ENCODE data around the gene CCDC201. TPM values are rescaled to one million over a fixed set of nuclear protein-coding genes. Genes with fewer than 3 reads are reported as not detected.

Gene CCDC201
- total and polyA plus RNA-seq, 2 of the 8 experiments (the other 6 are each of a cell fraction or from before 2014, with no cell fraction given) = not detected

- Histone ChIP-seq H3K9me3 (ENCODE audit: insufficient read depth in 2 of 2, low read depth in 1 of 2, low read length in 1 of 2) (peaks cover under 1 to 7% of the 10 kb centered on the region in 2 experiments), H2BK120ac (replicated peaks; ENCODE audit: low read depth, low read length) (no peak overlapping the region), H3K56ac (replicated peaks; ENCODE audit: insufficient read length, low read depth, low read length) (no peak overlapping the region), H3K4me1 (replicated peaks in 1 of 4; ENCODE audit: control insufficient read depth in 3 of 4, insufficient read depth in 4 of 4, low read length in 3 of 4) (no peaks in the 10 kb centered on the region; a peak in 1 of 7 replicates), H3K36me3 (ENCODE audit: control insufficient read depth in 2 of 4, insufficient read depth in 4 of 4, low read length in 3 of 4) (no peaks in the 10 kb centered on the region), H2BK12ac (ENCODE audit: low read depth, low read length) (no peak overlapping the region), H3K18ac (ENCODE audit: extremely low read depth, low read length) (peak overlapping the region; percentile 32; the same call in 1 of the 2 replicates), H3K9ac (replicated peaks in 1 of 4; ENCODE audit: extremely low read depth in 1 of 4, low read depth in 3 of 4, low read length in 3 of 4) (no peak overlapping the region), H2BK5ac (ENCODE audit: low read depth, low read length) (no peak overlapping the region), H4K5ac (ENCODE audit: insufficient read length, low read depth, low read length) (no peak overlapping the region), H3K23me2 (ENCODE audit: low read depth, low read length) (no peaks in the 10 kb centered on the region), H3K4me2 (ENCODE audit: insufficient read depth in 1 of 2, low read depth in 2 of 2, low read length in 2 of 2) (no peak overlapping the region), H2AFZ (ENCODE audit: low read length) (no peak overlapping the region), H3K14ac (ENCODE audit: insufficient read length) (no peak overlapping the region), H2BK20ac (ENCODE audit: low read length) (no peak overlapping the region), H3K27ac (ENCODE audit: low read depth, low read length) (no peak overlapping the region), H4K8ac (ENCODE audit: extremely low read depth, insufficient read depth, low read length) (no peak overlapping the region; the same call in 1 of the 2 replicates), H2BK15ac (ENCODE audit: low read length) (no peak overlapping the region), H4K20me1 (replicated peaks in 1 of 2; ENCODE audit: control insufficient read depth in 1 of 2, insufficient read depth in 2 of 2, low read length in 2 of 2) (no peaks in the 10 kb centered on the region), H3K23ac (ENCODE audit: insufficient read length) (no peak overlapping the region), H3K4me3 (ENCODE audit: extremely low read depth in 1 of 4, insufficient read depth in 2 of 4, low read depth in 3 of 4, low read length in 4 of 4) (no peak overlapping the region), H3K79me2 (ENCODE audit: control insufficient read depth in 1 of 2, insufficient read depth in 2 of 2, low read length in 2 of 2) (no peaks in the 10 kb centered on the region), H4K91ac (replicated peaks; ENCODE audit: insufficient read length, low read length) (no peak overlapping the region), H3K4ac (replicated peaks; ENCODE audit: insufficient read length, low read depth, low read length) (no peak overlapping the region), H2AK5ac (ENCODE audit: low read depth, low read length) (no peak overlapping the region), H3K27me3 (replicated peaks in 1 of 4; ENCODE audit: control insufficient read depth in 3 of 4, extremely low read depth in 1 of 4, insufficient read depth in 3 of 4, low read length in 3 of 4) (no peaks in the 10 kb centered on the region), H3K79me1 (ENCODE audit: low read depth, low read length) (no peaks in the 10 kb centered on the region)
- POLR2A ChIA-PET (ENCODE audit: partially characterized antibody) = no interaction called here
- FAIRE-seq (no peak), DNase-seq (ENCODE audit: low read depth in 1 of 2, low spot score in 2 of 2) (peak in 1 of 2 experiments; percentile 69)
- WGBS, 2 experiments (ENCODE audit: extremely low coverage in 1 of 2, insufficient coverage in 1 of 2, insufficient read length in 1 of 2, insufficient replicate concordance in 2 of 2, low coverage in 1 of 2, low lambda C conversion rate in 2 of 2, missing lambda C conversion rate in 1 of 2) = 68% methylated on average over 10 of the region's 10 CpGs; no CpG with 5 or more reads in 1 of the 2 experiments
- CTCF ChIA-PET (ENCODE audit: partially characterized antibody) = interaction anchor here (0.6 to 3.3 kb wide), 12 partner anchors 9 to 1232 kb away, joined by 3 to 12 read pairs (median 4); no protein-coding TSS in a partner anchor
- no peak for TF ChIP-seq CBX8 (IDR thresholded peaks at IDR 0.05; ENCODE audit: borderline replicate concordance, low read depth, low read length)
- TF ChIP-seq RAD21 (IDR thresholded peaks at IDR 0.05 in 1 of 2, conservative IDR thresholded peaks at IDR 0.05 in 1 of 2; ENCODE audit: low read depth in 2 of 2, low read length in 2 of 2) = peak; percentile 53 to 70
- TF ChIP-seq KDM5A (IDR thresholded peaks at IDR 0.05; ENCODE audit: low read length) = no peak
- TF ChIP-seq, protein P1, sequence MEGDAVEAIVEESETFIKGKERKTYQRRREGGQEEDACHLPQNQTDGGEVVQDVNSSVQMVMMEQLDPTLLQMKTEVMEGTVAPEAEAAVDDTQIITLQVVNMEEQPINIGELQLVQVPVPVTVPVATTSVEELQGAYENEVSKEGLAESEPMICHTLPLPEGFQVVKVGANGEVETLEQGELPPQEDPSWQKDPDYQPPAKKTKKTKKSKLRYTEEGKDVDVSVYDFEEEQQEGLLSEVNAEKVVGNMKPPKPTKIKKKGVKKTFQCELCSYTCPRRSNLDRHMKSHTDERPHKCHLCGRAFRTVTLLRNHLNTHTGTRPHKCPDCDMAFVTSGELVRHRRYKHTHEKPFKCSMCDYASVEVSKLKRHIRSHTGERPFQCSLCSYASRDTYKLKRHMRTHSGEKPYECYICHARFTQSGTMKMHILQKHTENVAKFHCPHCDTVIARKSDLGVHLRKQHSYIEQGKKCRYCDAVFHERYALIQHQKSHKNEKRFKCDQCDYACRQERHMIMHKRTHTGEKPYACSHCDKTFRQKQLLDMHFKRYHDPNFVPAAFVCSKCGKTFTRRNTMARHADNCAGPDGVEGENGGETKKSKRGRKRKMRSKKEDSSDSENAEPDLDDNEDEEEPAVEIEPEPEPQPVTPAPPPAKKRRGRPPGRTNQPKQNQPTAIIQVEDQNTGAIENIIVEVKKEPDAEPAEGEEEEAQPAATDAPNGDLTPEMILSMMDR (IDR thresholded peaks at IDR 0.05; ENCODE audit: control extremely low read depth in 1 of 3, insufficient read depth in 1 of 3, low read depth in 1 of 3, low read length in 3 of 3) = peak; percentile 78 to 88 (median 83)
These were observed 507 bp downstream of the CCDC201 start for GRCh38 chr7:45872116-45873034.

Measured in H1 (cell line).